GM13976 (cell line): Measurements from ENCODE around the gene ATP6V0D1.
"Not testable (repeated sequence)": the region's sequence is repeated elsewhere in the genome, so short reads cannot be mapped to it uniquely, and the experiment has no call there.

Experiments used
- DNase-seq: peaks from one replicate; pipeline ENCODE4 v3.0.0; 2012; ENCODE audit warnings: low spot score
- CTCF ChIP-seq: IDR thresholded peaks from 2 replicates; pipeline ENCODE4 v1.5.1; 2012; ENCODE audit warnings: borderline replicate concordance, mild to moderate bottlenecking; ENCODE audit not compliant: insufficient read depth; ENCODE audit errors: extremely low read depth, missing control alignments, control extremely low read depth
- in situ Hi-C: fragments of 300-500 bp; cut with MboI; formaldehyde crosslinking; loops from one replicate; pipeline ENCODE4 v1.12.0; 2022; ENCODE audit warnings: low sequenced_read_pairs, mixed read lengths, inconsistent platforms; ENCODE audit not compliant: unreplicated experiment

The ATP6V0D1 gene

DNA sequence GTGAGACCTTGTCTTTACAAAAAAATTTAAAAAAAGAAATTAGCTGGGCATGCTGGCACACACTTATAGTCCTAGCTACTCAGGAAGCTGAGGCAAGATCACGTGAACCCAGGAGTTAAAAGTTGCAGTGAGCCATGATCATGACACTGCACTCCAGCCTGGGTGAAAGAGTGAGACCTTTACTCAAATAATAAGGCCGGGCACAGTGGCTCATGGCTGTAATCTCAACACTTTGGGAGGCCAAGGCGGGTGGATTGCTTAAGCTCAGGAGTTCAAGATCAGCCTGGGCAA lies 36.1 kb upstream of the ATP6V0D1 start:
- in situ Hi-C loops: no loop called here

GRCh38 chr16:67516296-67517154 lies 35.6 kb upstream of the ATP6V0D1 start:
- TF ChIP-seq CTCF: no peak
- no peak for DNase-seq
- in situ Hi-C loops: no loop called here

More for the DNA sequence above, 36.1 kb upstream of the ATP6V0D1 start:
- DNase-seq: no peak
- TF ChIP-seq CTCF: no peak

DNA sequence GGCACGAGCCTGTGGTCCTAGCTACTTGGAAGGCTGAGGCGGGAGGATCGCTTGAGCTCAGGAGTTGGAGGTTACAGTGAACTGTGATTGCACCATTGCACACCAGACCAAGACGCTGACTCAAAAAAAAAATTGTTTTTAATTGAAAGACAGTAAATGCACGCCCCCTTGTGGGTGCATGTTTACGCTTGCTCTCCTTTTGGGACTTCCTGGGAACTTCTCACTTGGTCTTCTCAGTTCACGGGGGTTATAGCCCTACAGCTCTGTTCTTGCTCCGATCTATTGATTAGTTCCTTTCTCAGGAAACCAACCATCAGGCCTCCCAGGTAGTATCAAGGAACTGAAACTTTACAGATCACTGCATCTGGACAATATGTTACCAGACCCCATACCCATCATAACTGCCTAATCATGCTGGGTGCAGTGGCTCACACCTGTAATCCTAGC lies 33.4 kb upstream of the ATP6V0D1 start:
- peak; percentile 57 for TF ChIP-seq CTCF
- DNase-seq: peak; percentile 77
- in situ Hi-C loops: no loop called here

- in situ Hi-C loops, DNase-seq: not testable (repeated sequence)
These were observed 32.9 kb upstream of the ATP6V0D1 start for GRCh38 chr16:67513892-67514291.

DNA sequence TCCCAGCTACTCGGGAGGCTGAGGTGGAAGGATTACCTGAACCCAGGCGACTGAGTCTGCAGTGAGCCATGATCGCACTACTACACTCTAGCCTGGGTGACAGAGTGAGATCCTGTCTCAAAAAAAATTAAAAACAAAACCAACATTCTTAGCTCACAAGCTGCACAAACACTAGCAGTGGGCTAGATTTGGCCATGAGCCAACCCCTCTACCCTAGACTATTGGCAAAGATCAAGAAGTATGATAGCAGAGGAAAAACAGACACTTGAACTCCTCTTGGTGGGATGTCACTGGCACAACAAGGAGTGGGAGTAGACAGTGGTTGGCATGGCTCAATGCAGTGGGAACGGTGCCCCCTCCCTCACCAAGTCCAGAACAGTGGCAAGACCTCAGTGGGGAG lies 28.1 kb upstream of the ATP6V0D1 start:
- TF ChIP-seq CTCF: no peak
- in situ Hi-C loops: no loop called here
- DNase-seq: no peak

DNA sequence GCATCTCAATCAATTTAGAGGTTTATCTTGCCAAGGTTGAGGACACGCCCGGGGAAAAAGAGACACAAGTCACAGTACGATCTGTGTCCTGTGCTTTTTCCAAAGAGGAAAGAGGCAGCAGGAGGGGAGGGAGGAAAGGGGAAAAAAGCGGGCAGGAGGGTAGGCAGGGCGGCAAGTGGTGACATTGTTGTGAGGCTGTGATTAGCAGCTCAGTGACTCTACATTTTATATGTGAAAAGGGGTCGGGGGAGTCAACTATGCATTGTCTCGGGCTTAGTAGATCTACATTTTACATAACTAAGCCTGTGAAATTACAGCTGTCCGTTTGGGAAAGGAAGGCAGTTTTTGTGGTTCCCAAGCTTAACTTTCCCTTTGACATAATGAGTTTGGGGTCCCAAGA lies 25.5 kb upstream of the ATP6V0D1 start:
- DNase-seq: no peak
- in situ Hi-C loops: no loop called here
- no peak for TF ChIP-seq CTCF
